Ureter (tissue), 1 donor: ENCODE measurements around the gene EIF2S3B. TPM values are rescaled to one million over a fixed set of nuclear protein-coding genes. Genes with fewer than 3 reads are reported as not detected.
"Not testable (repeated sequence)": the region's sequence is repeated elsewhere in the genome, so short reads cannot be mapped to it uniquely, and the experiment has no call there.

Experiments
- DNase-seq: peaks from one replicate; pipeline ENCODE4 v3.0.0-alpha.2; 2020; ENCODE audit warnings: low spot score
- total RNA-seq: library from RNA; stranded (reverse); gene quantifications from one replicate; pipeline ENCODE4 v1.2.4, GENCODE V29; 2023
- donor health status: DM: yes; HTN: yes; CAD: no.

Gene EIF2S3B
- total RNA-seq, result 0.81 TPM

GRCh38 chr12:10505620-10506019 is at the start of gene EIF2S3B:
EIF2S3B (plus strand) TSS chr12:10505890; CDS start chr12:10505903, 13 bp downstream.
- DNase-seq, result no peak

- DNase-seq, result no peak
Observed at GRCh38 chr12:10456856-10457255, 48.8 kb upstream of the EIF2S3B start.

GRCh38 chr12:10457760-10458159 is 47.9 kb upstream of the EIF2S3B start:
- DNase-seq, result no peak

- no peak for DNase-seq
Observed at GRCh38 chr12:10466311-10466710, 39.4 kb upstream of the EIF2S3B start.

- no peak for DNase-seq
Observed at GRCh38 chr12:10469701-10470100, 36.0 kb upstream of the EIF2S3B start.

- not testable (repeated sequence) for DNase-seq
Observed at GRCh38 chr12:10472808-10473207, 32.9 kb upstream of the EIF2S3B start.

GRCh38 chr12:10481901-10482300 is 23.8 kb upstream of the EIF2S3B start:
- not testable (repeated sequence) for DNase-seq

- not testable (repeated sequence) for DNase-seq
Observed at GRCh38 chr12:10487328-10487727, 18.4 kb upstream of the EIF2S3B start.

- no peak for DNase-seq
Observed at GRCh38 chr12:10491766-10492165, 13.9 kb upstream of the EIF2S3B start.

GRCh38 chr12:10497602-10498001 is 8.1 kb upstream of the EIF2S3B start:
- DNase-seq, result no peak

GRCh38 chr12:10498042-10498441 is 7.6 kb upstream of the EIF2S3B start:
- DNase-seq, result no peak

GRCh38 chr12:10501030-10501429 is 4.7 kb upstream of the EIF2S3B start:
- no peak for DNase-seq

- DNase-seq, result no peak
Observed at GRCh38 chr12:10503460-10503859, 2.2 kb upstream of the EIF2S3B start.

GRCh38 chr12:10511756-10512355 is 6.2 kb downstream of the EIF2S3B start:
- no peak for DNase-seq

- no peak for DNase-seq
Observed at GRCh38 chr12:10512798-10513197, 7.1 kb downstream of the EIF2S3B start.

GRCh38 chr12:10521555-10521954 is 15.9 kb downstream of the EIF2S3B start:
- DNase-seq, result no peak

- DNase-seq, result no peak
Observed at GRCh38 chr12:10528174-10528953, 22.7 kb downstream of the EIF2S3B start.

- DNase-seq, result no peak
Observed at GRCh38 chr12:10529603-10530002, 23.9 kb downstream of the EIF2S3B start.

- no peak for DNase-seq
Observed at GRCh38 chr12:10537721-10538120, 32.0 kb downstream of the EIF2S3B start.

GRCh38 chr12:10540776-10541205 is 35.1 kb downstream of the EIF2S3B start:
- DNase-seq, result no peak

GRCh38 chr12:10543499-10543898 is 37.8 kb downstream of the EIF2S3B start:
- no peak for DNase-seq

GRCh38 chr12:10551375-10551774 is 45.7 kb downstream of the EIF2S3B start:
- no peak for DNase-seq

- DNase-seq, result no peak
Observed at GRCh38 chr12:10553148-10553547, 47.5 kb downstream of the EIF2S3B start.
